ENCODE measurements around the gene PLCD3. TPM values are rescaled to one million over a fixed set of nuclear protein-coding genes. Genes with fewer than 3 reads are reported as not detected.

PLCD3 gene
- total and polyA plus RNA-seq, 9 of the 15 experiments (the other 6 are each of a cell fraction or from before 2014, with no cell fraction given) = 0.20 to 22.6 (median 7.5) TPM

- peak; percentile 71; the same call in 1 of the 2 replicates for TF ChIP-seq CLOCK (CRISPR knock-in tag; IDR thresholded peaks at IDR 0.05; ENCODE audit: borderline replicate concordance)
- peak; percentile 73; the same call in 1 of the 2 replicates for TF ChIP-seq ERF (CRISPR knock-in tag; IDR thresholded peaks at IDR 0.05)
Measured at GRCh38 chr17:45060797-45061605, 71.3 kb downstream of the PLCD3 start, which contains the start of gene NMT1 (continued).

GRCh38 chr17:45060382-45060796 lies 71.9 kb downstream of the PLCD3 start:
- no peaks in the 10 kb centered on the region for H4K20me1 ChIP-seq (replicated peaks; ENCODE audit: control insufficient read depth, insufficient read depth, low read length)
- peaks cover 66% of the 10 kb centered on the region for H3K79me2 ChIP-seq (ENCODE audit: control insufficient read depth, insufficient read depth, low read length)
- ATAC-seq = peak; percentile 16
- no peaks in the 10 kb centered on the region for H3K9me3 ChIP-seq (replicated peaks; ENCODE audit: control insufficient read depth, insufficient read depth, low read depth, low read length)
- no peaks in the 10 kb centered on the region for H3K27me3 ChIP-seq (ENCODE audit: control insufficient read depth in 2 of 2, insufficient read depth in 2 of 2, low read length in 2 of 2)
- H3K36me3 ChIP-seq (ENCODE audit: control insufficient read depth, insufficient read depth, low read length) = peaks cover 25% of the 10 kb centered on the region
- CTCF ChIA-PET (ENCODE audit: low intra/inter-chr PET ratio) = no interaction called here
- H3K27ac ChIP-seq (ENCODE audit: extremely low read depth, low read depth, low read length) = peak overlapping the region; percentile 97
- BruUV-seq (replicated peaks) = TSS peak; percentile 92
- WGBS (ENCODE audit: insufficient coverage, low coverage, missing lambda C conversion rate) = 1% methylated on average over 14 of the region's 15 CpGs
- POLR2A ChIA-PET = interaction anchor here (0.6 to 5.1 kb wide), 11 partner anchors 10 to 161 kb away, joined by 3 to 62 read pairs (median 4); partner anchors contain the start of genes DCAKD, EFTUD2, HEXIM1 and HEXIM2
- DNase-seq (ENCODE audit: extremely low read depth in 1 of 4, low spot score in 3 of 4) = peak in 1 of 4 experiments; percentile 27
- in situ Hi-C loops (cut with MboI) = no loop called here
- intact Hi-C loops (cut with micrococcal nuclease) = no loop called here
- no peaks in the 10 kb centered on the region for H3K9me1 ChIP-seq (ENCODE audit: control insufficient read depth, insufficient read depth, low read length)
- H3K4me1 ChIP-seq (replicated peaks in 1 of 2; ENCODE audit: control insufficient read depth in 2 of 2, insufficient read depth in 2 of 2, low read length in 2 of 2) = peaks cover 7 to 12% of the 10 kb centered on the region in 2 experiments; a peak in 3 of 5 replicates
- H3K4me2 ChIP-seq (ENCODE audit: insufficient read depth, low read length) = peak overlapping the region; percentile 84
- H3K4me3 ChIP-seq = peak overlapping the region; percentile 67
- H2AFZ ChIP-seq (ENCODE audit: low read depth, low read length) = peak overlapping the region; percentile 96
- H3K9ac ChIP-seq (ENCODE audit: insufficient read depth in 1 of 2, low read depth in 2 of 2, low read length in 2 of 2) = peak overlapping the region; percentile 96 to 97
- FAIRE-seq = no peak
- TF ChIP-seq MGA (IDR thresholded peaks at IDR 0.05) = peak; percentile 34; the same call in 1 of the 2 replicates
- peak; percentile 60 for TF ChIP-seq BRD9 (IDR thresholded peaks at IDR 0.05; ENCODE audit: low read depth, partially characterized antibody)

Data from K562 (cell line).